GM12892 (cell line): ENCODE results near the gene ZNF407.

Experiments used
- POLR2A ChIP-seq: IDR thresholded peaks from 2 replicates; pipeline ENCODE4 v1.6.1; 2011; ENCODE audit warnings: low read depth, low read length, control low read depth
- POLR2AphosphoS5 ChIP-seq: IDR thresholded peaks from 2 replicates; pipeline ENCODE4 v1.6.1; 2011; ENCODE audit warnings: low read depth, low read length, control low read depth
- TAF1 ChIP-seq: IDR thresholded peaks from 2 replicates; pipeline ENCODE4 v1.6.1; 2011; ENCODE audit warnings: low read depth, mild to moderate bottlenecking, control low read depth, low read length, borderline replicate concordance

DNA sequence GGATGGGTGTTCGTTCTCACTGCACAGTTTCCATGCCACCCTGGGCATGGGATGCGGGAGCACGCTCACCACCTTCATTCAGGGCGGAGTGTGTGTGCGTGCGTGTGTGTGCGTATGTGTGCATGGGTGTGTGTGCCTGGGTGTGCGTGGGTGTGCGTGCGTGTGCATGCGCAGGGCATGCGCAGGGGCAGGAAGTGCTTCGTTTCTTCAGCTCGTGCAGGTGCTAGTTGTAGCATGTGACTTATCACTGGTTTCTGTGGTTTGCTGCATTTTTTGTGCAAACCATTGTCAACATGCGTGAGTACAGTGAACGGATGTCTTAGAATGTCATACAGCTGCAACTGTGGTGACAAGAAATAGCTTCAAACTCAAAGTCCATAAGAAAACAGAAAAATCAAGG lies 431.8 kb downstream of the ZNF407 start:
- TF ChIP-seq TAF1 (no peak), POLR2AphosphoS5 (no peak), POLR2A (no peak)
